ENCODE data around the gene MRPL46.

DNA sequence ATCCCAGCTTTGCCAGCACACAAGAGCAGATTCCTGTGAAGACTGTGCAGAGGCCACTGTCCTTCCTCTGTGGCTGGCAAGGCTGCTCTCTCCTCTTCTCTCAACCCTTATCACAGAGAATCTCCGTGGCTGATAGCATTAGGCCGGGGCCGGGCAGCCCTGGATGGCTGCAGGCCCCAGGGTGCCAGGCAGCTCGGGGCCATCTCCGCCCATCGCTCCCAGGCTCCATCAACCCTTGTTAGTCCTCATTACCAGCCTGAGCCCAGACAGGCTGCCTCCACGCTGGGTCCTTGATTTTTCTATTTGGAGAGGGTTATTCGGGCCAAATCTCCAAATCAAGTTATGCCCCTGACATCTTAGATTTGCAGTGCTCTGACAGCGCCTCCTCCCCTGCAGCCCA is 39.1 kb downstream of the MRPL46 start:
- TF ChIP-seq, protein P1, sequence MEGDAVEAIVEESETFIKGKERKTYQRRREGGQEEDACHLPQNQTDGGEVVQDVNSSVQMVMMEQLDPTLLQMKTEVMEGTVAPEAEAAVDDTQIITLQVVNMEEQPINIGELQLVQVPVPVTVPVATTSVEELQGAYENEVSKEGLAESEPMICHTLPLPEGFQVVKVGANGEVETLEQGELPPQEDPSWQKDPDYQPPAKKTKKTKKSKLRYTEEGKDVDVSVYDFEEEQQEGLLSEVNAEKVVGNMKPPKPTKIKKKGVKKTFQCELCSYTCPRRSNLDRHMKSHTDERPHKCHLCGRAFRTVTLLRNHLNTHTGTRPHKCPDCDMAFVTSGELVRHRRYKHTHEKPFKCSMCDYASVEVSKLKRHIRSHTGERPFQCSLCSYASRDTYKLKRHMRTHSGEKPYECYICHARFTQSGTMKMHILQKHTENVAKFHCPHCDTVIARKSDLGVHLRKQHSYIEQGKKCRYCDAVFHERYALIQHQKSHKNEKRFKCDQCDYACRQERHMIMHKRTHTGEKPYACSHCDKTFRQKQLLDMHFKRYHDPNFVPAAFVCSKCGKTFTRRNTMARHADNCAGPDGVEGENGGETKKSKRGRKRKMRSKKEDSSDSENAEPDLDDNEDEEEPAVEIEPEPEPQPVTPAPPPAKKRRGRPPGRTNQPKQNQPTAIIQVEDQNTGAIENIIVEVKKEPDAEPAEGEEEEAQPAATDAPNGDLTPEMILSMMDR (IDR thresholded peaks at IDR 0.05) = no peak
- TF ChIP-seq POLR2A (IDR thresholded peaks at IDR 0.05) = no peak
